Measurements from ENCODE around the gene CYSRT1. TPM values are rescaled to one million over a fixed set of nuclear protein-coding genes. Genes with fewer than 3 reads are reported as not detected.

Gene CYSRT1
- total and polyA plus RNA-seq, 2 donors (not counting 3 experiments of a cell fraction or from before 2014, with no cell fraction given), result 0.44 to 1.1 TPM

- H3K4me3 ChIP-seq (replicated peaks in 1 of 3; ENCODE audit: insufficient read depth in 1 of 3, low read depth in 1 of 3, low read length in 3 of 3), result no peak overlapping the region
- no peak overlapping the region for H3K4me2 ChIP-seq (ENCODE audit: insufficient read depth, low read length)
- ChIA-PET POLR2A (no interaction called here), CTCF (no interaction called here)
- dilution Hi-C loops (cut with MboI; ENCODE audit: extremely low pct_ligation_motif_present, low sequenced_read_pairs), result no loop called here
- no TSS peak for BruUV-seq (replicated peaks)
- H3K27me3 ChIP-seq (ENCODE audit: control insufficient read depth in 2 of 2, insufficient read depth in 2 of 2, low read length in 2 of 2), result no peaks in the 10 kb centered on the region
- no peak for FAIRE-seq
- H3K9me3 ChIP-seq (replicated peaks; ENCODE audit: control insufficient read depth, insufficient read depth, low read length), result no peaks in the 10 kb centered on the region
- intact Hi-C loops (cut with micrococcal nuclease), result no loop called here
- no peak for DNase-seq (ENCODE audit: low read depth, low spot score)
- H3K36me3 ChIP-seq (ENCODE audit: control insufficient read depth in 2 of 2, extremely low read depth in 1 of 2, insufficient read depth in 2 of 2, low read length in 2 of 2), result peaks cover 0 to 26% of the 10 kb centered on the region in 2 experiments
- peaks cover 28% of the 10 kb centered on the region for H3K4me1 ChIP-seq (ENCODE audit: control insufficient read depth, extremely low read depth, insufficient read depth, low read length)
- H4K20me1 ChIP-seq (replicated peaks; ENCODE audit: control insufficient read depth, extremely low read depth, insufficient read depth, low read length), result no peaks in the 10 kb centered on the region
- no peaks in the 10 kb centered on the region for H3K79me2 ChIP-seq (ENCODE audit: control insufficient read depth, insufficient read depth, low read length)
- no peak for TF ChIP-seq CTCF (IDR thresholded peaks at IDR 0.05; ENCODE audit: extremely low read depth in 1 of 2, insufficient read depth in 1 of 2, low read depth in 1 of 2, low read length in 2 of 2)
- TF ChIP-seq JUN (IDR thresholded peaks at IDR 0.05; ENCODE audit: borderline replicate concordance, insufficient read depth, insufficient read length, low read depth), result no peak
- no peak overlapping the region for H3K27ac ChIP-seq (ENCODE audit: insufficient read depth, low read depth, low read length)
- no peak overlapping the region for H2AFZ ChIP-seq (ENCODE audit: low read depth, low read length)
- no peaks in the 10 kb centered on the region for H3K9me1 ChIP-seq (replicated peaks; ENCODE audit: control insufficient read depth, extremely low read depth, insufficient read depth, low read length)
- H3K9ac ChIP-seq (replicated peaks; ENCODE audit: extremely low read depth, insufficient read depth, low read length), result no peak overlapping the region
Measured at GRCh38 chr9:137271696-137272076, 46.7 kb downstream of the CYSRT1 start.

GRCh38 chr9:137272241-137273094 lies 47.5 kb downstream of the CYSRT1 start:
- Histone ChIP-seq H3K4me2 (ENCODE audit: insufficient read depth, low read length) (no peak overlapping the region), H3K27ac (ENCODE audit: insufficient read depth, low read depth, low read length) (no peak overlapping the region), H3K36me3 (ENCODE audit: control insufficient read depth in 2 of 2, extremely low read depth in 1 of 2, insufficient read depth in 2 of 2, low read length in 2 of 2) (peaks cover 0 to 23% of the 10 kb centered on the region in 2 experiments), H3K9me1 (replicated peaks; ENCODE audit: control insufficient read depth, extremely low read depth, insufficient read depth, low read length) (no peaks in the 10 kb centered on the region), H4K20me1 (replicated peaks; ENCODE audit: control insufficient read depth, extremely low read depth, insufficient read depth, low read length) (no peaks in the 10 kb centered on the region), H3K9me3 (replicated peaks; ENCODE audit: control insufficient read depth, insufficient read depth, low read length) (no peaks in the 10 kb centered on the region), H3K9ac (replicated peaks; ENCODE audit: extremely low read depth, insufficient read depth, low read length) (no peak overlapping the region), H3K27me3 (ENCODE audit: control insufficient read depth in 2 of 2, insufficient read depth in 2 of 2, low read length in 2 of 2) (no peaks in the 10 kb centered on the region), H3K4me1 (ENCODE audit: control insufficient read depth, extremely low read depth, insufficient read depth, low read length) (peaks cover 35% of the 10 kb centered on the region), H2AFZ (ENCODE audit: low read depth, low read length) (no peak overlapping the region), H3K4me3 (replicated peaks in 1 of 3; ENCODE audit: insufficient read depth in 1 of 3, low read depth in 1 of 3, low read length in 3 of 3) (no peak overlapping the region), H3K79me2 (ENCODE audit: control insufficient read depth, insufficient read depth, low read length) (no peaks in the 10 kb centered on the region)
- FAIRE-seq, result no peak
- dilution Hi-C loops (cut with MboI; ENCODE audit: extremely low pct_ligation_motif_present, low sequenced_read_pairs) (no loop called here), intact Hi-C loops (cut with micrococcal nuclease) (no loop called here)
- TF ChIP-seq GATA2 (IDR thresholded peaks at IDR 0.05; ENCODE audit: insufficient read depth, insufficient read length, low read depth, low read length) (no peak), CTCF (IDR thresholded peaks at IDR 0.05; ENCODE audit: extremely low read depth in 1 of 2, insufficient read depth in 1 of 2, low read depth in 1 of 2, low read length in 2 of 2) (no peak), JUN (IDR thresholded peaks at IDR 0.05; ENCODE audit: borderline replicate concordance, insufficient read depth, insufficient read length, low read depth) (no peak), FOS (IDR thresholded peaks at IDR 0.05; ENCODE audit: borderline replicate concordance, insufficient read depth, low read length) (no peak), EZH2 (IDR thresholded peaks at IDR 0.05; ENCODE audit: borderline replicate concordance, low read depth, low read length, severe bottlenecking) (no peak), POLR2A (IDR thresholded peaks at IDR 0.05; ENCODE audit: low read depth, low read length) (no peak), POLR2AphosphoS5 (IDR thresholded peaks at IDR 0.05; ENCODE audit: insufficient read depth, low read depth, low read length) (no peak), MAX (IDR thresholded peaks at IDR 0.05; ENCODE audit: insufficient read depth, insufficient read length) (no peak), MYC (IDR thresholded peaks at IDR 0.05; ENCODE audit: low read depth, low read length) (no peak)
- CTCF ChIA-PET, result interaction anchor here (0.5 to 0.6 kb wide), 2 partner anchors 11 to 24 kb away, joined by 3 read pairs; no protein-coding TSS in a partner anchor
- DNase-seq (ENCODE audit: low read depth, low spot score), result no peak
- POLR2A ChIA-PET, result no interaction called here
- no TSS peak for BruUV-seq (replicated peaks)
